ENCODE data around the gene QKI.
"Not testable (repeated sequence)": the region's sequence is repeated elsewhere in the genome, so short reads cannot be mapped to it uniquely, and the experiment has no call there.

Gene QKI

DNA sequence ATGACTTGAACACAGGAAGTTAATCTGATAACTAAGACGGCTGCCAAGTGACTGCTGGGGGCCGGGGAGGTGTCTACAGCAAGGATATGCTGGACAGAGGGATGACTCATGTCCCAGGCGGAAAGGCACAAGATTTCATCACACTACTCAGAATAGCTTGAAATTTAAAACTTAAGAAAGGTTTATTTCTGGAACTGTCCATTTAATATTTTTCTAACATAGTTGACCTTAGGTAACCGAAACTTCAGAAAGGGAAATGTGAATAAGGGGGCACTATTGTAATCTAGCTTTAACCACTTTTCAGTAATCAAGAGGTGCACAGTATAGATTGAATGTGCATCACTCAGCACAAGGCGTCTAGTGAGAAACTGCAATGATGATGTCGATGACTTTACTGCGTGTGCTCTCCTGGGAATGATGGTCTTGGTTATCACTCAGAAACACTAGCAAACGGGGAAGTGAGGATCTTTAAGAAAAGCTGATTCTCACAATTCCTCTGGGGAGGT, 171.5 kb downstream of the QKI start:
- peak; percentile 53 for DNase-seq

DNA sequence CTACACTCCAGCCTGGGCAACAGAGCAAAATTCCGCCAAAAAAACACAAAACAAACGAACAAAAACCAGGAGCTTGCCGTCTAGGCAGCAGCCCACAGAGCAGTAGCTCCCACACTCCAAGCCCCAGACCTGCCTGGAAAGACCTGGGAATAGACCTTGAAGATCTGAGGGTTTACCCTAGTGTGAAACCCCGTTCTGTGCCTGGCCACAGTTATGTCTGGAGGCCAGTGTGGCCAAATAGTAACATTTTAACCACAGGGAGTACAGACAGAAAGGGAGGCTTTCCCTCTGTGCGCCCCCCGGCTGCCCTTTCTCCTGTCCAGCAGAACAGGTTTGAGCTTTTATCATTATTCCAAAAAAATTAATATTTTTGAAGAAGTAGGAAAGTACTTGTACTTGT, 172.4 kb downstream of the QKI start:
- no peak for DNase-seq

DNA sequence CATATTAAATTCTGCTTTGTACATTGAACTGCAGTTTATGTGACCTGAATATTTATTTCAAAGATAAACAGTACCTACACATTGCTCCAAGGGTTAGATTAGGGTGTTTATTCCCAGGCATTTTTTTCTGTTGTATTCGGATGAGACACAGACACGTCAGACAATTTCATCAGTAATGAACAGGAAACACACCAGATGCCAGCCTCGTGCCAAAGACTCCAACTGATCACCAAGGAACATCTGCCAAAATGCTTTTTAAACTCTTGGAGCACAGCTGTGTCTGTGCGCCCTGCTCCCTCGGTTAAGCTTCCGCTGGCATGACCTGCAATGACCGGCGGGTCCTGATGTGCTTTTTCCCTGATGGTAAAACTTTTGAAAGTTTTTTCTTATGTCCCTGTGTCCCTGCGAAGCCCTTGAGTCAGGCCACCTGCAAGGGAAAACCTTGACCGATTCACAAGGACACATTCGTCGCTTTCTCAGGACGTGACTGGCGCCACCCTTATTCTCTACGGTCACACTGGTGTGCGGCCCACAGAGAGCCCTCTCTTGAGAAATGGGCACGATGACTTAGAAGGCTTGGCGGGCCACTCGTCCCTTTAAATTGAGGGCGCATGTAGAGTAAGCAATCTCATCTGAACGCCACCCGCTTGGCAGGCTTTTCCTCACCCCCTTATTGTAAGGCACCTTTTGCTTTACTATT, 173.9 kb downstream of the QKI start:
- DNase-seq = no peak

DNA sequence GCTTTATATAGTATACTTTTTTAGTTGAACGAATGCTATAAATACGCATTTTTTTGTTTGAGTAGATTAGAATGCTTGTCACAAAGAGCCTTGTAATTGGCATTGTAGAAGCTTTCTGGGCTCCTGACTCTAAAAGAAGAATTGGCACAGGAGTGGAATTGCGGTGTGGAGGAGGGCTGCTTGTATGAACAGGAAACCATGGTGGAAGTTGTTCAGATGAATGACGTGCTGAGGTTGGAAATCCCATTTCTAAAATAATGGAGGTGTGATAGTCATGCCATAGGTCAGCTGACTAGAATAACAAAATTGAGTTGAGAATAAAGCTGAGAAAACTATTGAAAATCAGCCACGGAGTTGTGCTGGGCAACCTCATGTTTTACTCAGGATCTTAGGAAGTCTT, 174.9 kb downstream of the QKI start:
- DNase-seq = no peak

DNA sequence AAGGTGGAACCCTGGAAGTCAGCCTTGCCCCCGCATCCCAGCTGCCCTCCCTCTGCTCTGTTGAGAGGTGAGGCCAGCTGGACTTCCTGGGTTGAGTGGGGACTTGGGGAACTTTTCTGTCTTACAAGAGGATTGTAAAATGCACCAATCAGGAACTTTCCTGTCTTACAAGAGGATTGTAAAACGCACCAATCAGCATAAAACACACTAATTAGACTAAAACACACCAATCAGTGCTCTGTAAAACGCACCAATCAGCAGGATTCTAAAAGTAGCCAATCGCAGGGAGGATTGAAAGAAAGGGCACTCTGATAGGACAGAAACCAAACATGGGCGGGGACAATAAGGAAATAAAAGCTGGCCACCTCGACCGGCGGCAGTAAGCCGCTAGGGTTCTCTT, 175.6 kb downstream of the QKI start:
- not testable (repeated sequence) for DNase-seq

DNA sequence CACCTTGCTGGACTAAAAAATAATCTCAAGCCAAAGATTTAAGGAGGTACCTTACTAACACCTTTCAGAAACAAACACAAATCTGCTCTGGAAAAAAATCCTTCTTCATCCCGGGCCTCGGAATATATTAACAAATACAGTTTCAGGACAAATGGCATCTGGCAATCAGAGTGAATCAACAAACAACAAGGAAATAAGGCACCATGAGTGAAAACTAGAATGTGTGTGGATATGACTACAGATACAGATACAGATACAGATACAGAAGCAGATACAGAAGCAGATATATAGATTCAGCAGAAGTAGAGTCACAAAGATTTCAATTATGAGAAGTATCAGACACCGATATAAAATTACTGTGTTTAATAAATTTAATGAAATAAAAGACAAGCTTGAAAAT, 178.4 kb downstream of the QKI start:
- no peak for DNase-seq

DNA sequence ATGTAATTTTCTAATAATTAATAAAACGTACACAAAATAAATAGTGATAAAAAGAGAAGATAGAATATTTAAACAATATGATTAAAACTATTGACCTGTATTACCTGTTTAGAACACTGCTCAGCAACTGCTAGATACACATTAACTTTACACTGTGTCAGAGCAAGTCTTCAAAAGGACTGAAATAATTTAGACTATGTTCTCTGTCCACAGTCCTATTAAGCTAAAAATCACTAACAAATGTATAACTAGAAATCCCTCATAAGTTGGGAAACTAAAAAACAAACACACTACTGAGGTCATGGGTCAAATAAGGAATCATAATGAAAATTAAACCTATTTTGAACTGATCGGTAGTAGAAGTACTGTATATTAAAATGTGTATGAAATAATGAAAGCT, 181.7 kb downstream of the QKI start:
- no peak for DNase-seq

DNA sequence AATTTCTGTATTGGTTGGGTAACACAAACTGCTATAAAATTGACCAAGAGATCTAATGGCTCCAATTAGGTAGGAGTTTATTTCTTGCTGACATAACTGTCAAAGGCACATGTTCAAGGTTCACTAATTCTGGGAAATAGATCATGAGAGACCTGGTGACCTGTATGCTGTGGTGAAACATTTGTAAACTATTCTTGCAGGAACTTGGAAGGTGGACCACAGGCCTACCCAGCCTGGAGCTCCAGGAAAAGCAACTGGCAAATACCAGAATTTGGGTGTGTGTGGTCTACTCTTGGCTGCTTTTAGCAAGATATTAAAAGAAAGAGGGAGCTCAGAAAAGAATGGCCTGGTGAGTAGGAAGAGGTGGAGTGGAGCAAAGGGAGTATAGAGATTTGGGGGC, 184.6 kb downstream of the QKI start:
- no peak for DNase-seq

DNA sequence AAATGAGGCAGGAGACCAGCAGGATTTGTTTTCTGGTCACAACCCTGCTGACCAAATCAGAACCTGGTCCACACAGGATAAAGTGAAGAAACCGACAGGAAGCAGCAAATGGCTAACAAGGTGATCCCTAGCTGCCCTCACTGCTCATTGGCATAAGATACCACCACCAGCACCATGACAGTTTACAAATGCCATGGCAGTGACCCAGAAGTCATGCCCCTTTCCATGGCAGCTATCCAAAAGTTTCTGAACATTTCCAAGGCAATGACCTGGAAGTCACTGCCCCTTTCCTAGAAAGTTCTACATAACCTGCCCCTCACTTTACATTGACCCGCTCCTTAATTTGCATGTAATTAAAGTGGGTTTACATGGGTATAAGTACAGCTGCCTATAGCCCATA, 185.2 kb downstream of the QKI start:
- no peak for DNase-seq

DNA sequence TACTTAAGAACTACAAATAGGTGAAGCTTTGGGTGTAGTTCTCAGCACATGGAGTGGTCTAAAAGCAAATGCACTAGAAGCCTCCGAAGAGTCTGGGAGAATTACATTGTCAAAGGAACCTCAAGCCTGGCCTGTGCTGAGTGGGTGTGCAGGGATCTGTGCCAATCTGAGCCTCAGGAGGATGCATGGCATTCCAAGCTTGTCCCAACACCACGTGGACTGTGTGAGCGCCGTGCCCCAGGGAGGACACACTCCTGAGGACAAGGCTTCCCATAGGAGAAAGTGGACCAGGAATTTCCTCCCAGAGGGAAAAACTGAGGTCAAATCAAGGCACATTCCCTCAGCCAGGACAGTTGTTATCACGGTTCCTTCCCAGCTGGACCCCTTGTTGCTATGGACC, 185.8 kb downstream of the QKI start:
- no peak for DNase-seq

DNA sequence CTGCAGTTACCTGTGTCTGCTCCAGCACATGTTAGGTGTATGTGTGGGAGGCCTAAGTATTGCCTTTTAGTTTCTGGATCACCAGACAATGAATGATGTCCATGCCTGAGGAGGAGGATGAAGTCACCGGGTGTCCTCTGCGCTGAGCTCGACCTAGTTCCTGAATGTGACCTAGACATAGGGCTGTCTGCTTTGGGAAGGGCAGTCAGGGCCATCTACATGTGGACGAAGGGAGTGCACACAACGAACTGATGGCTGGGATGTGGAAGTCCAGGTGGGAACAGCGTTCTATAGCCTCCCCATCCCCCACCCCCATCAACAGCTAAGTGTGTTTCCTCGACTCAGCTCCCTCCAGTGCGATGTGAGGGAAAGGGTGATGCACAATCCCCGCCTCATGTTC, 186.3 kb downstream of the QKI start:
- no peak for DNase-seq

DNA sequence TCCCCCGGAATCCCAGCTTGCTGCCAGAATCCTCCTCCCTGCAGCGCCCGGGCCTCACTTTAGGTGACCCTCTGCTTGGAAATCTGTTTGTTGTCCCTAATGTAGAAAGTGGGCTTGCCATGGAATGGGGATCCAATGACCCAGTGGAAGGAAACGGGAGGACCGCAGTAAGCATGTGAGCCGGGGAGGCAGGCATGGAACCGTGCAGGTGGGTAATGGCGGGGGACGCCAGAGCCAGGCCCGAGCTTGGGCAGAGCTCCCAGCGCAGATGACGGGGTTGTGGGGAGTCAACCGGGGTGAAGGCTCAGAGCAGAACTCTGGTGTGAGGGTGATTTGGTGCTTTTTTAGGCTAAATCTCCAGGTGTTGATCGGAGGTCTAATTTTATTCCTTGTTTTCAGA, 188.3 kb downstream of the QKI start:
- DNase-seq = no peak

DNA sequence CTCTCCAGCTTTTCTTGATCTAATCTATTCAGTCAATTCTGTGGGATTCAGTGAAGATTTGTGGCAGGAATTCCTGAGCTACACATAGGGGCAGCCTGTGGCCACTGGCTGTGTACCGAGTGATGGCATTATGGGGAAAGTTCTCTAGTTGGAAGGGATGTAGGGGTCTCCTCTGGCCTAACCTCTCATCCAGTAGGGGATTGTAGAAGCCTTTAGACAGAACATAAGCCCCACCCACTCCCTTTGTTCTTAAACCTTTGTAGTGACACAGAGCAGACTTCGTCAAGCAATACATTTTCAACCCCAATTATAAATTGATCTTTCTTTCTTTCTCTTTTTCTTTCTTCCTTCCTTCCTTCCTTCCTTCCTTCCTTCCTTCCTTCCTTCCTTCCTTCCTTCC, 188.9 kb downstream of the QKI start:
- DNase-seq = no peak

DNA sequence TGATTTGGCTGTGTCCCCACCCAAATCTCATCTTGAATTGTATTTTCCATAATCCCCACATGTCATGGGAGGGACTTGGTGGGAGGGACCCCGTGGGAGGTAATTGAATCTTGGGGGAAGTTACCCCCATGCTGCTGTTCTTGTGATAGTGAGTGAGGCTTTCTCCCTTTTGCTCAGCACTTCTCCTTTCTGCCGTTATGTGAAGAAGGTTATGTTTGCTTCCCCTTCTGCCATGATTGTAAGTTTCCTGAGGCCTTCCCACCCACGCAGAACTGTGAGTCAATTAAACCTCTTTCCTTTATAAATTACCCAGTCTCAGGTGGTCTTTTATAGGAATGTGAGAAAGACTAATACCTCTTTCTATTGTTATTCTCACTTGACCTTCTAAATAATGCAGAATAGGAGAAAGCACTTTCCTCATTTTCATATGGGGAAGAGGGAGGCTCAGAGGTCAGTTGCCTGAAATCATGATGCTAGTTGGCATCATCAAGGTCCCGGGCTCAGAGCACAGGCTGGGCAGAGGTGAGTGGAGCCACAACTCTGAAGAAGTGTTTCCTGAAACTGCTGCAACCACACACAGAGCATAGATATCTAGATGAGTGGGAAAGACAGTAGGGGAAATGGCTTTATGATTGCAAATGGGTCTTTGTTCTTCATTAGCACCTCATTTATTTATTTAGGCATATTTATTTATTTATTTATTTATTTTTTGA, 191.0 kb downstream of the QKI start:
- no peak for DNase-seq

DNA sequence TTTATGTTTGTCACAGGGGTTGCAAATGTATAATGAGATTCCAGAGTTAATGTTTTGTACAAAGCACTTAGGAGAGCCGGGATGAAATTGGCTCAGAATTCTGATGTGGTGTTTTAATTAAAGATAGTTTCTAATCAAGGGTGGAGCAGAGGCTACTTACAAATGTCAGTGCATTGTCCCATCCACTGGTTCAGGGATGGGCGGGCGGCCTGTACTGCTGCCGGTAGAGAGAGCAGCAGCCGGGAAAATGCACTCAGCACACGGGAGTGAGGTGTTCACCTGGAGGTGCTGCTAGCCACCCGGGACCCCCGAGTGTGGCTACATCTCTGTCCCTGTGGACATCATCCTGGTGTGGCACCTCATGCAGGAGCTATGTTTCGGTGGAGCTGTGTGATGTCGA, 193.3 kb downstream of the QKI start:
- no peak for DNase-seq

DNA sequence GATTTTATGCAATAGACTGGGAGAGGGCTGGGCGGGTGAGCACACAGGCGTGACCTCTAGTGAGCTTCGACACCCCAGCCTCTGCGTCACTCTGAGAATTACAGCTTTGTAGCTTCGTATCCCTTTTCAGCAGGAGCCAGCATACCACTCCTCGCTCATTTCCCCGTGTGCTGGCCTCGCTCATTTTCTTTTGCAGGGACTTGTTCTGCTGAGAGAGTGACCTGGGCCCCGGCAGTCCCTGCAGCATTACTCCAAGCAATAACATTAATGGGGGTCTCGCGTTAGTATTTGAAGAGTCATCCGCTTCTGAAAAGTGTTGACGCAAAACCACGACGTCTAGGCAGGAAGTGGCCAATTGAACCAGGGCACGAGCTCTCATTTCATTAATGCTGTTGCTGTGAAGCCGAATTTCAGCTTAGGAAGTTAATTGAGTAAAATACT, 193.7 kb downstream of the QKI start:
- no peak for DNase-seq

DNA sequence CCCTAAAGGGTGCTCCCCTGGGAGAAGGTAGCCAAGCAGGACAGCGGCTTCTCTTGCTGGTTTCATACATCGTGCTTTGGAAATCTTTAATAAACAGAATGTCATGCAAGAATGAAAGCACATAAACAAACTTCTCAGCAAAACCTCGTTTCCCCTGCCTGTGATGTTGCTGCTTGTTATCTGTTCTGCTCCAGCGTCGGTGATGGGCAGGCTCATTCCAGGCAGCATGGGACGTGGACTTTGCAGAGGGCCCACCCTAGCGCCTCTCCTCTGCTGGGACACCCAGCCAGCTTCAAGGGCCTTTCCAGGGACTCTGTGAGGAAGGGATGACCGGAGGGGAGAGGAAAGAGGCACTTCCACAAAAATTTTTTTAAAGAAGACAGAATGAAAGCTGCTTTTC, 197.7 kb downstream of the QKI start:
- no peak for DNase-seq

DNA sequence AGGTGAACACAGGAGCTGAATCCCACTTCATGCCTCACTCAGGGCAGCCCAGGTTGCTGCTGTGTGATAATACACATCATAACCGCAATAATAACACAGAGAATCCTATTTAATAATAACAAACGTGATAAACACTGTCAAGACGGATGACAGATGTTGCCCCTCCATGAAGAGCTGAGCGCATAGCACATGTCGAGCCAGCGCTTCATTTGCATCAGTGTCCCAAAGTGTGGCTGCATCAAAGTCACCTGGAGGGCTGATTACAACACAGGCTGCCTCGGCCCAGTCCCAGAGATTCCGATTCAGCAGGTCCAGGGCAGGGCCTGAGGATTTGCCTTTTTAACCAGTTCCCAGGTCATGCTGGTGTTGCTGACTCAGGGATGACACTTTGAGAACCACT, 198.5 kb downstream of the QKI start:
- no peak for DNase-seq

DNA sequence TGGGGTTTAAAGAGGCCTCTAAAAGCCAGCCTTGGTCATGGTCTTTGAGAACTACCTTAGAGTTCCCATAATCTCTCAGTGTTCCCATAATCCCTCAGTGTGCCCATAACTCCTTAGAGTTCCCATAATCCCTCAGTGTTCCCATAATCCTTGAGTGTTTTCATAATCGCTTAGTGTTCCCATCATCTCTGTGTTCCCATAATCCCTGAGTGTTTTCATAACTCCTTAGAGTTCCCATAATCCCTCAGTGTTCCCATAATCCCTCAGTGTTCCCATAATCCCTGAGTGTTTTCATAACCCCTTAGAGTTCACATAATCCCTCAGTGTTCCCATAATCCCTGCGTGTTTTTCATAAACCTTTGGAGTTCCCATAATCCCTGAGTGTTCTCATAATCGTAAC, 199.2 kb downstream of the QKI start:
- no peak for DNase-seq

DNA sequence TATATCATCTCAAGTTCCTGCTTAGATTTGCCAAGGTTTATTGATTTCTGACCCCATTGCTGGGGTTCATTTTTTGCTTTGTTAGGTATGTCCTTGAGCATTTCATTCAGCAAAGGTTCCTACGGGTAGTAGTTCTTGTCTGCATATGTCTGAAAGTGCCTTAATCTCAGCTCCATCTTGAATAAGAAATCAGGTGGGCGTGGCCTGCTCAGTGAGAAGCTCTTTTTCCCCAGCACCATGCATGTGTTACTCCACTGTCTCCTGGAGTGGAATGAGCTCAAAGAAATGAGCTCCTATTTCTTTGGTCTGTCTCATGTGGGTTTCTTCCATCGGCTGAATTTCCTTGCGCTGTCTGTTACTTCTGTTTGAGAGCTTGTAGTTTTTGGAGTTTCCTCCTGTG, 201.9 kb downstream of the QKI start:
- no peak for DNase-seq

DNA sequence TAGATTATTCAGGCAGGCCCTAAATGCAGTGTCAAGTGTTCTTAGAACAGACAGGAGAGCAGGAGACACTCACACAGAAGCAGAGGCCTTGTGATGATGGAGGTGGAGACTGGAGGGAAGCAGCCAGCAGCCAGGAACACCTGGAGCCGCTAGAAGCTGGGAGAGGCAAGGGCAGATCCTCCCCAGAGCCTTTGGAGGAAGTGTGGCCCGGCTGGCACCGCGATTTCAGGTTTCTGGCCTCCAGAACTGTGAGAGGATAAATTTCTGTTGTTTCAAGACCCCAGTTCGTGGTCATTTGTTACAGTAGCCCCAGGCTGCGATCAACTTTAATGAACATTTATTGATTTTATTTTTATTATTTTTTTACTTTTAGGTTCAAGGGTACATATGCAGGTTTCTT, 203.0 kb downstream of the QKI start:
- no peak for DNase-seq

DNA sequence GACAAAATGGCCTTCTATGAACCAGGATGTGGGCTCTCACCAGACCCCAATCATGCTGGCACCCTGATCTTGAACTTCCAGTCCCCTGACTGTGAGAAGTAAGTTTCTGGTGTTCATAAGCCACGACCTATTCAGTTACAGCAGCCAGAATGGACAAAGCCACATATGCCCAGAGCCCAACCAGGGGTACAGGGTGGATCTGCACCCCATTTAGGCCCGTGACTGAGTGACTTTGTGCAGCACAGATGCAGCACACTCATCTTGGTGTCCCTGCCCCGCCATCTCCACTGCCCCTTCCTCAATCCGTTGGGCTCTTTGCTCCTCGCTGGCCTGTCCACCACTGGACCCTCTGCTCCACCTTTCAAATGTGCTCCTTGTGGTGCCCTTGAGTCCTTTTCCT, 205.6 kb downstream of the QKI start:
- no peak for DNase-seq

DNA sequence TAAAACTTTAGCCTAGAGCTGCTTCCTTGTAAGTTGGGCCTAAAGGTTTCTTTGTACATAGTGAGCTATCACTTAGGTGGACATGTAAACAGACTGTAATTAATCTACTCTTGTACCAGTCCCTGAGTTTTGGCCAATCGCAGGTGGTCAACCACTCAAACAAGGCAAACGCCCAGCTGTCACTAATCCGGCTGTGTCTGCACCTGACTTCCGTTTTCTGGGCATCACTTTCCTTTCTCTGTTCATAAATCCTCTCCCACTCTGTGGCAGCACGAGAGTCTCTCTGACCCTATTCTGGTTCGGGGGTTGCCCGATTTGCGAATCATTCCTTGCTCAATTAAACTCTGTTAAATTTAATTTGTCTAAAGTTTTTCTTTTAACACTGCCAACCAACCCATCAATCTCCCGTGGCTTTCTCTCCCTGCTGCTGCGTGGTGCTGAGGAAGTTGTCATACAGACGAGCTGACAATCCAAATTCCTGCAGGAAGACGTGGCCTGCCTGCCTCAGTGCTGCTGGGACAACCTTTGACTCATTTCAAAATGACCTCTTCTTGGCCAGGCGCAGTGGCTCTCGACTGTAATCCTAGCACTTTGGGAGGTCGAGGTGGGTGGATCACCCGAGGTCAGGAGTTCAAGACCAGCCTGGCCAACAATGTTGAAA, 206.3 kb downstream of the QKI start:
- no peak for DNase-seq

DNA sequence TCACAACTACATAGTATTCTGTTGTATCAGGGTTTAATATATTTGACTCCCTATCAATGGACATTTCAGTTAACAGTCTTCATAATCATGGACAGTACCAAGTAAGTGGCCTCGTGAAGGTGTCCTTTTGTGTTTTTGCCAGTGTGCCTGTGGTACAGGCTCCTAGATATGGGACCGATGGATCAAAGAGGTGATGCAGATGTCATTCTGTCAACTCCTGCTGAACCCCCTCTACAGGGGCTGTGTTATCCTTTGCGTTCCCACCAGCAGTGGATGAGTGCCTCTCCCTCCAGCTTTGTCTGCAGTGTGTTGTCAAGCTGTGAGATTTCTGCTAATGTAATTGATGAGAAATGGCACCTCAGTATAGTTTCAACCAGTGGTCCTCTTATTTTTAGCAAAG, 210.7 kb downstream of the QKI start:
- no peak for DNase-seq

Data from hematopoietic multipotent progenitor cell treated with erythropoietin and hydrocortisone succinate and interleukin-3 and kit ligand, for 4 days (in vitro differentiated cells).